HepG2 (cell line): Measurements from ENCODE around the gene KRTAP5-10. TPM values are rescaled to one million over a fixed set of nuclear protein-coding genes. Genes with fewer than 3 reads are reported as not detected.

ENCODE experiments used
- ATF7-NPFF ChIP-seq: sonication (generic); formaldehyde crosslinking; IDR thresholded peaks from 2 replicates; pipeline ENCODE4 v1.8.1; 2023; ENCODE audit warnings: mild to moderate bottlenecking, low read depth, missing genetic modification reagents, moderate library complexity
- GATAD2A ChIP-seq: IDR thresholded peaks from 2 replicates; pipeline ENCODE4 v1.6.1; 2016
- HDAC1 ChIP-seq: sonication (generic); formaldehyde crosslinking; IDR thresholded peaks from 2 replicates; pipeline ENCODE4 v1.5.1; 2020; ENCODE audit warnings: mild to moderate bottlenecking, missing genetic modification reagents
- HDAC2 ChIP-seq: sonication (generic); formaldehyde crosslinking; IDR thresholded peaks from 2 replicates; pipeline ENCODE4 v1.4.0; 2020; ENCODE audit warnings: missing genetic modification reagents
- ISL2 ChIP-seq: sonication (generic); formaldehyde crosslinking; IDR thresholded peaks from 2 replicates; pipeline ENCODE4 v1.5.0; 2020; ENCODE audit warnings: missing genetic modification reagents
- KLF15 ChIP-seq: sonication (generic); formaldehyde crosslinking; IDR thresholded peaks from 2 replicates; pipeline ENCODE4 v1.8.1; 2023; ENCODE audit warnings: borderline replicate concordance, mild to moderate bottlenecking, inconsistent platforms, missing genetic modification reagents, mixed read lengths
- KLF9 ChIP-seq: IDR thresholded peaks from 2 replicates; pipeline ENCODE4 v1.6.1; 2016; ENCODE audit warnings: low read depth
- NAIF1 ChIP-seq: sonication (generic); formaldehyde crosslinking; IDR thresholded peaks from 2 replicates; pipeline ENCODE4 v1.5.0; 2020; ENCODE audit warnings: mild to moderate bottlenecking, missing genetic modification reagents, borderline replicate concordance
- NR2F1 ChIP-seq, 2 experiments: fragments of 450-650 bp in 1 of 2; formaldehyde crosslinking in 1 of 2; IDR thresholded peaks; 2 replicates each; pipeline versions ENCODE4 v1.5.0 to v1.6.1; 2016 to 2020; ENCODE audit warnings: mild to moderate bottlenecking in 1 of 2, missing compliant biosample characterization in 1 of 2, missing genetic modification reagents in 1 of 2, moderate library complexity in 1 of 2
- REXO4 ChIP-seq: sonication (generic); formaldehyde crosslinking; IDR thresholded peaks from 2 replicates; pipeline ENCODE4 v1.8.0; 2022; ENCODE audit warnings: missing genetic modification reagents, mild to moderate bottlenecking, borderline replicate concordance
- SIN3A ChIP-seq: IDR thresholded peaks from 2 replicates; pipeline ENCODE4 v1.6.1; 2011; ENCODE audit warnings: low read depth, mild to moderate bottlenecking, control low read depth, low read length, borderline replicate concordance
- SNRNP70 ChIP-seq: fragments of 200-400 bp; formaldehyde crosslinking; IDR thresholded peaks from 2 replicates; pipeline ENCODE4 v1.6.1; 2017; ENCODE audit warnings: mild to moderate bottlenecking, low read depth, low read length, moderate library complexity
- U2AF1 ChIP-seq: fragments of 200-400 bp; formaldehyde crosslinking; optimal IDR thresholded peaks from 2 replicates; pipeline ENCODE3; 2017; ENCODE audit warnings: mild to moderate bottlenecking, low read depth, low read length
- ZMYM2 ChIP-seq: sonication (generic); formaldehyde crosslinking; IDR thresholded peaks from 2 replicates; pipeline ENCODE4 v1.8.0; 2022; ENCODE audit warnings: mild to moderate bottlenecking, missing genetic modification reagents
- ZNF430 ChIP-seq: sonication (generic); formaldehyde crosslinking; IDR thresholded peaks from 2 replicates; pipeline ENCODE4 v1.9.0; 2021; ENCODE audit warnings: mild to moderate bottlenecking, missing genetic modification reagents
- ZNF562 ChIP-seq: sonication (generic); formaldehyde crosslinking; IDR thresholded peaks from 2 replicates; pipeline ENCODE4 v1.8.0; 2022; ENCODE audit warnings: missing genetic modification reagents, borderline replicate concordance
- ZNF644 ChIP-seq: IDR thresholded peaks from 2 replicates; pipeline ENCODE4 v1.6.1; 2016; ENCODE audit warnings: low read depth
- polyA plus RNA-seq, 8 experiments: library from polyadenylated mRNA; depleted of rRNA in 3 of 8; stranded (reverse) in 7 of 8; unstranded in 1 of 8; fragments of >200 nt; fragmentation: Illumina TruSeq in 4 of 8; extraction: Trizol in 4 of 8; gene quantifications; 2 replicates each; pipeline versions ENCODE4 v1.2.1 to v1.2.3, GENCODE V29; 2011 to 2016; ENCODE audit warnings: low read depth in 4 of 8, missing spikeins in 1 of 8, mixed read lengths in 1 of 8; ENCODE audit not compliant: insufficient read depth in 1 of 8
- total RNA-seq, 5 experiments: library from RNA; depleted of rRNA; stranded (reverse); fragments of >200 nt; fragmentation: Illumina TruSeq; extraction: Trizol; gene quantifications; 2 replicates each; pipeline ENCODE4 v1.2.3, GENCODE V29; 2016; ENCODE audit warnings: low read depth in 1 of 5
- TF ChIP-seq, protein P1 (sequence below): IDR thresholded peaks from 2 replicates; pipeline ENCODE4 v1.6.1; 2016
- TF ChIP-seq, protein P2 (sequence below): IDR thresholded peaks from 2 replicates; pipeline ENCODE4 v1.6.1; 2016; ENCODE audit warnings: low read depth
- TF ChIP-seq, protein P3 (sequence below): sonication (generic); formaldehyde crosslinking; IDR thresholded peaks from 2 replicates; pipeline ENCODE4 v1.4.0; 2020; ENCODE audit warnings: missing genetic modification reagents
- TF ChIP-seq, protein P4 (sequence below): sonication (generic); formaldehyde crosslinking; IDR thresholded peaks from 2 replicates; pipeline ENCODE4 v1.4.0; 2020; ENCODE audit warnings: missing genetic modification reagents
- TF ChIP-seq, protein P5 (sequence below): sonication (generic); formaldehyde crosslinking; IDR thresholded peaks from 2 replicates; pipeline ENCODE4 v1.5.0; 2020; ENCODE audit warnings: missing genetic modification reagents, mild to moderate bottlenecking, borderline replicate concordance

Gene KRTAP5-10
- total and polyA plus RNA-seq, 2 of the 13 experiments (the other 11 are each of a cell fraction or from before 2014, with no cell fraction given): not detected

DNA sequence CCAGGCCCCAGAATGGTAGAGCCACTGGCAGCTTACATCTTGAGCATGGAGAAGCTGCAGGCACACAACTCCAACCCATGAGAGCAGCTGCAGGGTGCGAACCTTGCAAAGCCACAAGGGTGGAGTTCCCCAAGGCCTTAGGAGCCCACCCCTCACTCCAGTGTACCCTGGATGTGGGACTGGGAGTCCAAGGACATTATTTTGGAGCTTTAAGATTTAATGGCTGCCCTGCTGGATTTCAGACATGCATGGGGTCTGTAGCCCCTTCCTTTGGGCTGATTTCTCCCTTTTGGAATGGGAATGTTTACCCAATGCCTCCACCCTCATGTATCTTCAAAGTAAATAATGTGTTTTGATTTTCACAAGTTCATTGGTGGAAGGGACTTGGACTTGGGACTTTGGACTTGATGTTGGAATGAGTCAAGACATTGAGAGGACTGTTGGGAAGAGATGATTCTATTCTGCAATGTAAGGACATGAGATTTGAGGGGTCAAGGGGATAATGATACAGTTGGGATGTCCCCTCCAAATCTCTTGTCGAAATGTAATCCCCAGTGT lies 39.3 kb upstream of the KRTAP5-10 start (continued):
- TF ChIP-seq, protein P1, sequence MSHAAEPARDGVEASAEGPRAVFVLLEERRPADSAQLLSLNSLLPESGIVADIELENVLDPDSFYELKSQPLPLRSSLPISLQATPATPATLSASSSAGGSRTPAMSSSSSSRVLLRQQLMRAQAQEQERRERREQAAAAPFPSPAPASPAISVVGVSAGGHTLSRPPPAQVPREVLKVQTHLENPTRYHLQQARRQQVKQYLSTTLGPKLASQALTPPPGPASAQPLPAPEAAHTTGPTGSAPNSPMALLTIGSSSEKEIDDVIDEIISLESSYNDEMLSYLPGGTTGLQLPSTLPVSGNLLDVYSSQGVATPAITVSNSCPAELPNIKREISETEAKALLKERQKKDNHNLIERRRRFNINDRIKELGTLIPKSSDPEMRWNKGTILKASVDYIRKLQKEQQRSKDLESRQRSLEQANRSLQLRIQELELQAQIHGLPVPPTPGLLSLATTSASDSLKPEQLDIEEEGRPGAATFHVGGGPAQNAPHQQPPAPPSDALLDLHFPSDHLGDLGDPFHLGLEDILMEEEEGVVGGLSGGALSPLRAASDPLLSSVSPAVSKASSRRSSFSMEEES: 0 out of 2 replicates have a peak, but pooled peaks have one; percentile 29
- TF ChIP-seq REXO4 (CRISPR knock-in tag) (no peak), ZNF430 (peak; percentile 47; the same call in 1 of the 2 replicates), NAIF1 (CRISPR knock-in tag) (no peak), HDAC1 (CRISPR knock-in tag) (0 out of 2 replicates have a peak, but pooled peaks have one; percentile 29), SIN3A (no peak), ZMYM2 (CRISPR knock-in tag) (0 out of 2 replicates have a peak, but pooled peaks have one; percentile 26), KLF9 (CRISPR knock-in tag) (no peak), ATF7-NPFF (CRISPR knock-in tag) (no peak), ZNF562 (CRISPR knock-in tag) (no peak), SNRNP70 (no peak), GATAD2A (CRISPR knock-in tag) (peak; percentile 72; the same call in 1 of the 2 replicates), ISL2 (CRISPR knock-in tag) (no peak), NR2F1 (CRISPR knock-in tag; IDR thresholded peaks at IDR 0.05) (no peak), U2AF1 (no peak), KLF15 (CRISPR knock-in tag) (no peak), HDAC2 (CRISPR knock-in tag) (0 out of 2 replicates have a peak, but pooled peaks have one; percentile 15), ZNF644 (CRISPR knock-in tag) (peak; percentile 80; the same call in 1 of the 2 replicates)
- TF ChIP-seq, protein P2, sequence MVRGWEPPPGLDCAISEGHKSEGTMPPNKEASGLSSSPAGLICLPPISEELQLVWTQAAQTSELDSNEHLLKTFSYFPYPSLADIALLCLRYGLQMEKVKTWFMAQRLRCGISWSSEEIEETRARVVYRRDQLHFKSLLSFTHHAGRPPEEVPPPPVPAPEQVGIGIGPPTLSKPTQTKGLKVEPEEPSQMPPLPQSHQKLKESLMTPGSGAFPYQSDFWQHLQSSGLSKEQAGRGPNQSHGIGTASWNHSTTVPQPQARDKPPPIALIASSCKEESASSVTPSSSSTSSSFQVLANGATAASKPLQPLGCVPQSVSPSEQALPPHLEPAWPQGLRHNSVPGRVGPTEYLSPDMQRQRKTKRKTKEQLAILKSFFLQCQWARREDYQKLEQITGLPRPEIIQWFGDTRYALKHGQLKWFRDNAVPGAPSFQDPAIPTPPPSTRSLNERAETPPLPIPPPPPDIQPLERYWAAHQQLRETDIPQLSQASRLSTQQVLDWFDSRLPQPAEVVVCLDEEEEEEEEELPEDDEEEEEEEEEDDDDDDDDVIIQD (CRISPR knock-in tag): peak; percentile 58; the same call in 1 of the 2 replicates
- TF ChIP-seq, protein P3, sequence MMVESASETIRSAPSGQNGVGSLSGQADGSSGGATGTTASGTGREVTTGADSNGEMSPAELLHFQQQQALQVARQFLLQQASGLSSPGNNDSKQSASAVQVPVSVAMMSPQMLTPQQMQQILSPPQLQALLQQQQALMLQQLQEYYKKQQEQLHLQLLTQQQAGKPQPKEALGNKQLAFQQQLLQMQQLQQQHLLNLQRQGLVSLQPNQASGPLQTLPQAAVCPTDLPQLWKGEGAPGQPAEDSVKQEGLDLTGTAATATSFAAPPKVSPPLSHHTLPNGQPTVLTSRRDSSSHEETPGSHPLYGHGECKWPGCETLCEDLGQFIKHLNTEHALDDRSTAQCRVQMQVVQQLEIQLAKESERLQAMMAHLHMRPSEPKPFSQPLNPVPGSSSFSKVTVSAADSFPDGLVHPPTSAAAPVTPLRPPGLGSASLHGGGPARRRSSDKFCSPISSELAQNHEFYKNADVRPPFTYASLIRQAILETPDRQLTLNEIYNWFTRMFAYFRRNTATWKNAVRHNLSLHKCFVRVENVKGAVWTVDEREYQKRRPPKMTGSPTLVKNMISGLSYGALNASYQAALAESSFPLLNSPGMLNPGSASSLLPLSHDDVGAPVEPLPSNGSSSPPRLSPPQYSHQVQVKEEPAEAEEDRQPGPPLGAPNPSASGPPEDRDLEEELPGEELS (CRISPR knock-in tag): peak; percentile 39; the same call in 1 of the 2 replicates
- TF ChIP-seq, protein P4, sequence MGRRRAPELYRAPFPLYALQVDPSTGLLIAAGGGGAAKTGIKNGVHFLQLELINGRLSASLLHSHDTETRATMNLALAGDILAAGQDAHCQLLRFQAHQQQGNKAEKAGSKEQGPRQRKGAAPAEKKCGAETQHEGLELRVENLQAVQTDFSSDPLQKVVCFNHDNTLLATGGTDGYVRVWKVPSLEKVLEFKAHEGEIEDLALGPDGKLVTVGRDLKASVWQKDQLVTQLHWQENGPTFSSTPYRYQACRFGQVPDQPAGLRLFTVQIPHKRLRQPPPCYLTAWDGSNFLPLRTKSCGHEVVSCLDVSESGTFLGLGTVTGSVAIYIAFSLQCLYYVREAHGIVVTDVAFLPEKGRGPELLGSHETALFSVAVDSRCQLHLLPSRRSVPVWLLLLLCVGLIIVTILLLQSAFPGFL (CRISPR knock-in tag): no peak
- TF ChIP-seq, protein P5, sequence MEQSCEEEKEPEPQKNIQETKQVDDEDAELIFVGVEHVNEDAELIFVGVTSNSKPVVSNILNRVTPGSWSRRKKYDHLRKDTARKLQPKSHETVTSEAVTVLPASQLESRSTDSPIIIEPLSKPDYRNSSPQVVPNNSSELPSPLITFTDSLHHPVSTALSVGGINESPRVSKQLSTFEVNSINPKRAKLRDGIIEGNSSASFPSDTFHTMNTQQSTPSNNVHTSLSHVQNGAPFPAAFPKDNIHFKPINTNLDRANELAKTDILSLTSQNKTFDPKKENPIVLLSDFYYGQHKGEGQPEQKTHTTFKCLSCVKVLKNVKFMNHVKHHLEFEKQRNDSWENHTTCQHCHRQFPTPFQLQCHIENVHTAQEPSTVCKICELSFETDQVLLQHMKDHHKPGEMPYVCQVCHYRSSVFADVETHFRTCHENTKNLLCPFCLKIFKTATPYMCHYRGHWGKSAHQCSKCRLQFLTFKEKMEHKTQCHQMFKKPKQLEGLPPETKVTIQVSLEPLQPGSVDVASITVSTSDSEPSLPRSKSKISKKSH (CRISPR knock-in tag): no peak
